Astrocyte (in vitro differentiated cells and primary cell): ENCODE results near the gene ATF6. TPM values are rescaled to one million over a fixed set of nuclear protein-coding genes. Genes with fewer than 3 reads are reported as not detected.

Experiments
- DNase-seq: peaks from one replicate; pipeline ENCODE4 v3.0.0-alpha.2; 2010; ENCODE audit warnings: low read depth
- FAIRE-seq: peaks from 2 replicates; lab custom pipeline; 2011; peaks lifted over from hg19 to GRCh38; lab: Jason Lieb, UNC
- H2AFZ ChIP-seq: 2 replicates; pipeline ENCODE4 v1.6.0; 2012; ENCODE audit warnings: low read depth, low read length, inconsistent platforms
- H3K27ac ChIP-seq: 2 replicates; pipeline ENCODE4 v1.5.1; 2011; ENCODE audit warnings: low read depth, low read length, inconsistent platforms
- H3K27me3 ChIP-seq: 2 replicates; pipeline ENCODE4 v1.6.0; 2011; ENCODE audit warnings: low read length, inconsistent platforms; ENCODE audit not compliant: insufficient read depth
- H3K36me3 ChIP-seq: 2 replicates; pipeline ENCODE4 v1.5.1; 2011; ENCODE audit warnings: low read length, inconsistent platforms; ENCODE audit not compliant: insufficient read depth
- H3K4me1 ChIP-seq: 2 replicates; pipeline ENCODE4 v1.5.1; 2011; ENCODE audit warnings: low read length, inconsistent platforms; ENCODE audit not compliant: insufficient read depth
- H3K4me2 ChIP-seq: 2 replicates; pipeline ENCODE4 v1.6.0; 2012; ENCODE audit warnings: low read length, inconsistent platforms
- H3K4me3 ChIP-seq: 2 replicates; pipeline ENCODE4 v1.5.1; 2011; ENCODE audit warnings: low read depth, mild to moderate bottlenecking, low read length, inconsistent platforms; ENCODE audit not compliant: insufficient read depth
- H3K79me2 ChIP-seq: 2 replicates; pipeline ENCODE4 v1.6.0; 2012; ENCODE audit warnings: mild to moderate bottlenecking, low read length, inconsistent platforms; ENCODE audit not compliant: insufficient read depth
- H3K9ac ChIP-seq: 2 replicates; pipeline ENCODE4 v1.6.0; 2012; ENCODE audit warnings: mild to moderate bottlenecking, low read length, inconsistent platforms
- H3K9me3 ChIP-seq: 2 replicates; pipeline ENCODE4 v1.5.1; 2012; ENCODE audit warnings: low read depth, mild to moderate bottlenecking, low read length, inconsistent platforms; ENCODE audit not compliant: insufficient read depth
- H4K20me1 ChIP-seq: 2 replicates; pipeline ENCODE4 v1.6.0; 2012; ENCODE audit warnings: low read length, inconsistent platforms; ENCODE audit not compliant: insufficient read depth
- H3K27ac Mint-ChIP-seq: one replicate; pipeline ENCODE4 v1.8.0; 2021; ENCODE audit warnings: mild to moderate bottlenecking, mixed read lengths; ENCODE audit not compliant: unreplicated experiment
- H3K27me3 Mint-ChIP-seq: one replicate; pipeline ENCODE4 v1.8.0; 2021; ENCODE audit warnings: low read depth, mixed read lengths; ENCODE audit not compliant: unreplicated experiment
- H3K36me3 Mint-ChIP-seq: one replicate; pipeline ENCODE4 v1.8.0; 2021; ENCODE audit warnings: low read depth, mixed read lengths; ENCODE audit not compliant: unreplicated experiment
- H3K4me1 Mint-ChIP-seq: one replicate; pipeline ENCODE4 v1.8.0; 2021; ENCODE audit warnings: low read depth, mixed read lengths; ENCODE audit not compliant: unreplicated experiment
- H3K4me3 Mint-ChIP-seq: one replicate; pipeline ENCODE4 v1.8.0; 2021; ENCODE audit warnings: mild to moderate bottlenecking, moderate library complexity, mixed read lengths; ENCODE audit not compliant: unreplicated experiment
- H3K9me3 Mint-ChIP-seq: one replicate; pipeline ENCODE4 v1.8.0; 2021; ENCODE audit warnings: mild to moderate bottlenecking, mixed read lengths; ENCODE audit not compliant: unreplicated experiment
- CTCF ChIP-seq: IDR thresholded peaks from 2 replicates; pipeline ENCODE4 v1.5.1; 2011; ENCODE audit warnings: low read depth, mild to moderate bottlenecking, inconsistent platforms, low read length, moderate library complexity; ENCODE audit not compliant: insufficient read depth
- EZH2 ChIP-seq: IDR thresholded peaks from 2 replicates; pipeline ENCODE4 v1.6.1; 2012; ENCODE audit warnings: mild to moderate bottlenecking, low read length, inconsistent platforms; ENCODE audit not compliant: insufficient read depth
- total RNA-seq: library from RNA; stranded (reverse); gene quantifications from 2 replicates; pipeline ENCODE4 v1.2.1, GENCODE V29; 2021

ATF6 gene
- total RNA-seq, 1 donor from 2014 or later, result 25.4 TPM

- Mint-ChIP-seq H3K4me3 (no peak overlapping the region), H3K36me3 (no peaks in the 10 kb centered on the region), H3K27ac (no peak overlapping the region), H3K4me1 (peaks cover 8% of the 10 kb centered on the region), H3K9me3 (no peaks in the 10 kb centered on the region), H3K27me3 (peaks cover 13% of the 10 kb centered on the region)
- H3K36me3 ChIP-seq, result no peaks in the 10 kb centered on the region
- no peak overlapping the region for H3K4me3 ChIP-seq
- FAIRE-seq (no peak), DNase-seq (no peak)
- no peak overlapping the region for H3K27ac ChIP-seq
- H3K79me2 ChIP-seq, result no peaks in the 10 kb centered on the region
- no peak for TF ChIP-seq EZH2
- TF ChIP-seq CTCF, result no peak
- no peak overlapping the region for H2AFZ ChIP-seq
- H3K4me2 ChIP-seq, result no peak overlapping the region
- no peak overlapping the region for H3K9ac ChIP-seq
- no peaks in the 10 kb centered on the region for H3K9me3 ChIP-seq
- no peaks in the 10 kb centered on the region for H4K20me1 ChIP-seq
- H3K4me1 ChIP-seq, result peaks cover 11% of the 10 kb centered on the region
- H3K27me3 ChIP-seq, result no peaks in the 10 kb centered on the region
These were observed 28.5 kb upstream of the ATF6 start for GRCh38 chr1:161737625-161738024.

DNA sequence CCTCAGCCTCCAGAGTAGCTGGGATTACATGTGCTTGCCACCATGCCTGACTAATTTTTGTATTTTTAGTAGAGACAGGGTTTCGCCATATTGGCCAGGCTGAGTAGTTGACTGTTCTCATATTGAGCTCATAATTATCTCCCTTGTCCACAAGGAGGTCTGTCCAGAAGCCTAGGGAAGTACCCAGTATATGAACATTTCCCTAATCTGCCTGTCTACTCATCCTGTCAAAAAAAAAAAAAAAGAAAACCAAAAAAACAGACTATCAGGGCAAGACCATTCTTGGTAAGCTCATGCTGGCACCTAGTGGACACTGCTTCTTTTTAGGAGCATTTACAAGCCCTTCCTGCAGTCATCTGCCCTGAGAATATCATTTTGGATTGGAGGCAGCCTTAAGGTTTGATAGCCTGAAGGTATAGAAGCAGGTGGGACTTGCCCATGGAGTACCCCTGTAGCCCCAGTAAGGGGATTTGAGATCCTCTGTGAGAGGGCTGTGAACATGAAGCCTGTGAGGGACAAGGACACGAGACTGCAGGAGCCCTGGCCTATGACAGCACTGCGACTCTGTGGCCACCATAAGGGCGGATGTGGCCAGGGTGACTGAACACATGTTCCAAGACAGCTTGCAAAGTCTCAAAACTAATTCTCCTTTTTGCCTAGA lies 27.4 kb upstream of the ATF6 start:
- Histone ChIP-seq H3K9ac (no peak overlapping the region), H3K27ac (no peak overlapping the region), H3K27me3 (no peaks in the 10 kb centered on the region), H4K20me1 (no peaks in the 10 kb centered on the region), H3K79me2 (no peaks in the 10 kb centered on the region), H3K4me3 (no peak overlapping the region), H3K4me1 (peaks cover 11% of the 10 kb centered on the region), H3K36me3 (no peaks in the 10 kb centered on the region), H2AFZ (no peak overlapping the region), H3K9me3 (no peaks in the 10 kb centered on the region), H3K4me2 (no peak overlapping the region)
- Mint-ChIP-seq H3K4me3 (no peak overlapping the region), H3K9me3 (no peaks in the 10 kb centered on the region), H3K4me1 (peaks cover 6% of the 10 kb centered on the region), H3K27ac (no peak overlapping the region), H3K27me3 (peaks cover 13% of the 10 kb centered on the region), H3K36me3 (no peaks in the 10 kb centered on the region)
- FAIRE-seq (peak; percentile 55), DNase-seq (peak; percentile 59)
- TF ChIP-seq CTCF (peak; percentile 71), EZH2 (no peak)

DNA sequence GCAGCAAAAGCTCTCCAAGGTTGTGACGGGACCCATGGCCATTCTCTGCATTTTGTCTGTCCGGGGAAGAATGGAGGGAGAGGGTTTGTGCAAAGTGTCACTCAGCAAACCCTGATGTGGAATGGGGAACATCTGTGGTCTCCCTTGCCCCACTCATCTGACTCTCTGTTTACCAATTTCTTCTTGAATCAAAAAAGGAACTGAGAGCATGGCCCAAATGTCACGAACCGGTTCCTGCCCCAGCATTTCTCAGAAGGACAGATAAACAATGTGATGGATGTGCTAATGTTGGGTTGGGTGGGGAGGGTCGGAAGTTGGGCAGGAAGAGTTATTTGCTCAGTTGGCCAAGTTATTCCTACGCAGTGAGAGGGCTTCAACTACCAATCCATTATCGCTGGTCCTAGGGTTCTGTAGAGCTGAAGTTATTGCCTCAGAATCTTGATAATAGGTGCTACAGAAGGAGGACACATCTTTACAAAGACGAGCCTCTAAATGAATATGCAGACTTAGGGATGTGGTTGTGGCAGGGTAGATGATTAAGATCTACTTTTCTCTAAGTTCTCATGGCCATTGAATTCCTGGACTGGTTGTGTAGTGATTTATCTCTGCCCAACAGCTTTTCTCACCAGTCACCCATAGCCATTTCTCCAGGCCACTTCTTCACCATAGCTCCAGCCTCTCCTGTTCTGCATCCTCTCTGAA lies 26.1 kb upstream of the ATF6 start:
- peaks cover 2% of the 10 kb centered on the region for H3K9me3 Mint-ChIP-seq
- FAIRE-seq, result no peak
- H3K4me2 ChIP-seq, result no peak overlapping the region
- no peaks in the 10 kb centered on the region for H3K9me3 ChIP-seq
- H3K27ac ChIP-seq, result no peak overlapping the region
- H3K27me3 ChIP-seq, result no peaks in the 10 kb centered on the region
- no peaks in the 10 kb centered on the region for H3K79me2 ChIP-seq
- no peaks in the 10 kb centered on the region for H4K20me1 ChIP-seq
- no peaks in the 10 kb centered on the region for H3K36me3 ChIP-seq
- H3K27me3 Mint-ChIP-seq, result peaks cover 13% of the 10 kb centered on the region
- H3K4me3 Mint-ChIP-seq, result no peak overlapping the region
- no peak overlapping the region for H3K4me3 ChIP-seq
- no peak for DNase-seq
- no peaks in the 10 kb centered on the region for H3K36me3 Mint-ChIP-seq
- H3K27ac Mint-ChIP-seq, result no peak overlapping the region
- H3K4me1 ChIP-seq, result peaks cover 8% of the 10 kb centered on the region
- TF ChIP-seq CTCF (no peak), EZH2 (no peak)
- no peak overlapping the region for H2AFZ ChIP-seq
- H3K4me1 Mint-ChIP-seq, result peaks cover 10% of the 10 kb centered on the region
- H3K9ac ChIP-seq, result no peak overlapping the region
